SK-N-SH (cell line): ENCODE measurements around the gene SLC35F1. TPM values are rescaled to one million over a fixed set of nuclear protein-coding genes. Genes with fewer than 3 reads are reported as not detected.

Source experiments
- CTCF ChIA-PET: fragments of 300-600, 350-600 bp; formaldehyde crosslinking; extraction: SDS; loops from one replicate; lab custom pipeline; 2021; lab: Yijun Ruan, JAX
- POLR2A ChIA-PET: fragments of 350-600 bp; sonication (Branson Sonifier 250); formaldehyde crosslinking; extraction: SDS; loops from one replicate; lab custom pipeline; 2020; ENCODE audit warnings: antibody characterized with exemption, inconsistent platforms; lab: Yijun Ruan, JAX
- DNase-seq: peaks from one replicate; pipeline ENCODE4 v3.0.0; 2012
- H2AFZ ChIP-seq: fragments of 200-600 bp; sonication (generic); 2 replicates; pipeline ENCODE4 v1.8.1; 2016; ENCODE audit warnings: antibody characterized with exemption, mild to moderate bottlenecking, low read depth
- H3F3A ChIP-seq: fragments of 200-600 bp; sonication (generic); replicated peaks from 2 replicates; pipeline ENCODE3; 2016; ENCODE audit warnings: antibody characterized with exemption, mild to moderate bottlenecking; ENCODE audit not compliant: insufficient read depth
- H3K27ac ChIP-seq, 2 experiments: fragments of 200-500 bp in 1 of 2; fragments of 200-600 bp in 1 of 2; sonication (Bioruptor generic) in 1 of 2; sonication (generic), shearing (Covaris generic) in 1 of 2; 2 replicates each; pipeline versions ENCODE4 v1.5.1 to v1.6.1; 2014 to 2016; ENCODE audit warnings: low read depth in 2 of 2, inconsistent platforms in 1 of 2, low read length in 1 of 2, mild to moderate bottlenecking in 1 of 2, mixed read lengths in 1 of 2
- H3K27me3 ChIP-seq: fragments of 200-600 bp; sonication (generic), shearing (Covaris generic); 2 replicates; pipeline ENCODE4 v1.6.1; 2016; ENCODE audit warnings: mixed run types; ENCODE audit not compliant: insufficient read depth
- H3K36me3 ChIP-seq, 2 experiments: fragments of 200-500 bp in 1 of 2; fragments of 200-600 bp in 1 of 2; sonication (Bioruptor generic) in 1 of 2; sonication (generic) in 1 of 2; replicated peaks in 1 of 2; 2 replicates each; pipeline versions ENCODE3 to v1.5.1; 2014 to 2016; ENCODE audit warnings: low read length in 1 of 2, mild to moderate bottlenecking in 1 of 2; ENCODE audit not compliant: insufficient read depth in 2 of 2, control insufficient read depth in 1 of 2
- H3K4me1 ChIP-seq, 2 experiments: fragments of 200-500 bp in 1 of 2; fragments of 200-600 bp in 1 of 2; sonication (Bioruptor generic) in 1 of 2; sonication (generic), shearing (Covaris generic) in 1 of 2; 2 replicates each; pipeline versions ENCODE4 v1.5.1 to v1.6.1; 2014 to 2016; ENCODE audit warnings: low read depth in 1 of 2, low read length in 1 of 2, mixed run types in 1 of 2; ENCODE audit not compliant: insufficient read depth in 2 of 2, control insufficient read depth in 1 of 2
- H3K4me2 ChIP-seq: fragments of 200-600 bp; sonication (generic), shearing (Covaris generic); 2 replicates; pipeline ENCODE4 v1.6.1; 2017; ENCODE audit warnings: mixed run types
- H3K4me3 ChIP-seq, 2 experiments: fragments of 200-500 bp in 1 of 2; fragments of 200-600 bp in 1 of 2; sonication (Bioruptor generic) in 1 of 2; sonication (generic), shearing (Covaris generic) in 1 of 2; 2 replicates each; pipeline versions ENCODE4 v1.5.1 to v1.8.1; 2014 to 2016; ENCODE audit warnings: low read depth in 2 of 2, inconsistent platforms in 1 of 2, low read length in 1 of 2, mild to moderate bottlenecking in 1 of 2, mixed read lengths in 1 of 2, moderate library complexity in 1 of 2
- H3K79me2 ChIP-seq: fragments of 200-600 bp; sonication (generic); 2 replicates; pipeline ENCODE4 v1.8.1; 2017; ENCODE audit warnings: mild to moderate bottlenecking; ENCODE audit not compliant: insufficient read depth
- H3K9ac ChIP-seq: fragments of 200-600 bp; sonication (generic); 2 replicates; pipeline ENCODE4 v1.6.1; 2017; ENCODE audit warnings: mixed run types
- H3K9me2 ChIP-seq: fragments of 200-600 bp; sonication (generic); 2 replicates; pipeline ENCODE4 v1.6.1; 2017; ENCODE audit warnings: mixed run types
- H3K9me3 ChIP-seq: fragments of 200-600 bp; sonication (generic); 2 replicates; pipeline ENCODE4 v1.6.1; 2017; ENCODE audit warnings: mixed run types, mild to moderate bottlenecking, moderate library complexity
- H4K20me1 ChIP-seq: fragments of 200-600 bp; sonication (generic); 2 replicates; pipeline ENCODE4 v1.6.1; 2017; ENCODE audit warnings: mild to moderate bottlenecking, mixed run types; ENCODE audit not compliant: insufficient read depth
- CHD2 ChIP-seq: fragments of 150-350 bp; IDR thresholded peaks from 2 replicates; pipeline ENCODE4 v1.6.1; 2018; ENCODE audit warnings: low read length; ENCODE audit not compliant: partially characterized antibody
- ELF1 ChIP-seq: IDR thresholded peaks from 2 replicates; pipeline ENCODE4 v1.4.0; 2012
- EP300 ChIP-seq, 2 experiments: IDR thresholded peaks; 2 replicates each; pipeline versions ENCODE4 v1.4.0 to v1.6.1; 2012; ENCODE audit warnings: borderline replicate concordance in 1 of 2, low read depth in 1 of 2, low read length in 1 of 2
- EZH2phosphoT487 ChIP-seq: fragments of 200-600 bp; sonication (generic); IDR thresholded peaks from 2 replicates; pipeline ENCODE4 v1.6.1; 2017; ENCODE audit warnings: low read depth, mixed run types, mild to moderate bottlenecking, antibody characterized with exemption, moderate library complexity, borderline replicate concordance
- FOSL2 ChIP-seq: IDR thresholded peaks from 2 replicates; pipeline ENCODE4 v1.4.0; 2012; ENCODE audit warnings: low read depth, mild to moderate bottlenecking, moderate library complexity, borderline replicate concordance
- GABPA ChIP-seq: IDR thresholded peaks from 2 replicates; pipeline ENCODE4 v1.4.0; 2012; ENCODE audit warnings: low read depth, mild to moderate bottlenecking
- GATA2 ChIP-seq: sonication (generic); formaldehyde crosslinking; IDR thresholded peaks from 2 replicates; pipeline ENCODE4 v1.5.0; 2020; ENCODE audit warnings: mild to moderate bottlenecking, missing genetic modification reagents
- MXI1 ChIP-seq: IDR thresholded peaks from 2 replicates; pipeline ENCODE4 v1.6.1; 2012; ENCODE audit warnings: mild to moderate bottlenecking, low read depth, low read length, improper control_type of control experiment
- NFIC ChIP-seq: IDR thresholded peaks from 2 replicates; pipeline ENCODE4 v1.4.0; 2012; ENCODE audit warnings: borderline replicate concordance
- RAD21 ChIP-seq: IDR thresholded peaks from 2 replicates; pipeline ENCODE4 v1.6.1; 2012; ENCODE audit warnings: mild to moderate bottlenecking, low read length
- RXRA ChIP-seq: IDR thresholded peaks from 2 replicates; pipeline ENCODE4 v1.4.0; 2012; ENCODE audit warnings: low read depth, mild to moderate bottlenecking, borderline replicate concordance
- TEAD4 ChIP-seq: IDR thresholded peaks from 2 replicates; pipeline ENCODE4 v1.4.0; 2012; ENCODE audit warnings: mild to moderate bottlenecking, borderline replicate concordance; ENCODE audit not compliant: insufficient read depth
- WGBS: methylation state at CpG from one replicate; pipeline ENCODE4 v1.1.6; 2017; ENCODE audit warnings: low lambda C conversion rate; 5-methylcytosine and 5-hydroxymethylcytosine counted together
- polyA plus RNA-seq, 3 experiments: library from polyadenylated mRNA; depleted of rRNA; stranded (reverse); fragments of >200 nt; gene quantifications; 2 replicates each; pipeline ENCODE4 v1.2.3, GENCODE V29; 2012
- TF ChIP-seq, protein P1 (sequence below): IDR thresholded peaks from 2 replicates; pipeline ENCODE4 v1.4.0; 2012; ENCODE audit warnings: low read depth, borderline replicate concordance
- TF ChIP-seq, protein P2 (sequence below): IDR thresholded peaks from 2 replicates; pipeline ENCODE4 v1.4.0; 2012; ENCODE audit warnings: low read depth
- TF ChIP-seq, protein P3 (sequence below): IDR thresholded peaks from 2 replicates; pipeline ENCODE4; 2012
- TF ChIP-seq, protein P4 (sequence below): IDR thresholded peaks from 2 replicates; pipeline ENCODE4 v1.6.1; 2012; ENCODE audit warnings: mild to moderate bottlenecking, low read depth, low read length, moderate library complexity
- TF ChIP-seq, protein P5 (sequence below): fragments of 200-600 bp; sonication (generic); IDR thresholded peaks from 2 replicates; pipeline ENCODE4 v1.6.1; 2017; ENCODE audit warnings: antibody characterized with exemption, mild to moderate bottlenecking, moderate library complexity
- TF ChIP-seq, protein P6 (sequence below): IDR thresholded peaks from 2 replicates; pipeline ENCODE4 v1.4.0; 2012; ENCODE audit warnings: low read depth, borderline replicate concordance

SLC35F1 gene
- polyA plus RNA-seq, 1 of the 3 experiments (the other 2 are of a cell fraction) = under 0.01 TPM

DNA sequence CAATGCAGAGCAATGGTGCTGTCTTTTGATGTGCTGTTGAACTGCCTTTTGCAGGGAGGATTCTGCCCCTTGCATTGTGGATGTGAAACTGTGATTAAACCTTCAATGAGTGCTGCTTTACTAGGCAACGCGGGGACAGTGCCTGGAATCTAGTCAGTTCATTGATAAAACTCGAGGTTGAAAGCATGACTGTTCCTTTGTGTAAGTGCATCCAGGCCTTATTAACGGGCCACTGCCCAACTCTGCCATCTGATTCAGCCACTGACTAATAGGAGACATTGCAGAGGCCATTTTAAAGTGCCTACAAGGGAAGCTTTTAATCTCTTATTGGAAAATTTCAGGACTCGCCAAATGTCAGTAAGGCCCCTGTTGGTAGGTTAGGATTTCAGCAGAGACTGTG lies 49.3 kb downstream of the SLC35F1 start:
- Histone ChIP-seq H3K9me2 (no peaks in the 10 kb centered on the region), H3F3A (no peaks in the 10 kb centered on the region), H4K20me1 (no peaks in the 10 kb centered on the region), H3K4me2 (no peak overlapping the region), H2AFZ (no peak overlapping the region), H3K9me3 (no peaks in the 10 kb centered on the region), H3K79me2 (no peaks in the 10 kb centered on the region), H3K27ac (no peak overlapping the region), H3K4me1 (no peaks in the 10 kb centered on the region), H3K36me3 (no peaks in the 10 kb centered on the region), H3K9ac (no peak overlapping the region), H3K27me3 (no peaks in the 10 kb centered on the region), H3K4me3 (no peak overlapping the region)
- DNase-seq = no peak
- 13% methylated on average over 5 of the region's 5 CpGs for WGBS
- CTCF ChIA-PET = interaction anchor here (1.2 kb wide), 1 partner anchor 26 kb away, joined by 3 read pairs; no protein-coding TSS in a partner anchor
- TF ChIP-seq EP300 (IDR thresholded peaks at IDR 0.05; ENCODE audit: borderline replicate concordance in 1 of 2, low read depth in 1 of 2, low read length in 1 of 2) (no peak), RXRA (no peak), CHD2 (no peak), GABPA (no peak), MXI1 (no peak), ELF1 (no peak), FOSL2 (no peak), NFIC (no peak), RAD21 (no peak), GATA2 (no peak), EZH2phosphoT487 (no peak), TEAD4 (no peak)
- TF ChIP-seq, protein P1, sequence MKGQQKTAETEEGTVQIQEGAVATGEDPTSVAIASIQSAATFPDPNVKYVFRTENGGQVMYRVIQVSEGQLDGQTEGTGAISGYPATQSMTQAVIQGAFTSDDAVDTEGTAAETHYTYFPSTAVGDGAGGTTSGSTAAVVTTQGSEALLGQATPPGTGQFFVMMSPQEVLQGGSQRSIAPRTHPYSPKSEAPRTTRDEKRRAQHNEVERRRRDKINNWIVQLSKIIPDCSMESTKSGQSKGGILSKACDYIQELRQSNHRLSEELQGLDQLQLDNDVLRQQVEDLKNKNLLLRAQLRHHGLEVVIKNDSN = no peak
- TF ChIP-seq, protein P2, sequence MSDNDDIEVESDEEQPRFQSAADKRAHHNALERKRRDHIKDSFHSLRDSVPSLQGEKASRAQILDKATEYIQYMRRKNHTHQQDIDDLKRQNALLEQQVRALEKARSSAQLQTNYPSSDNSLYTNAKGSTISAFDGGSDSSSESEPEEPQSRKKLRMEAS = no peak
- TF ChIP-seq, protein P3, sequence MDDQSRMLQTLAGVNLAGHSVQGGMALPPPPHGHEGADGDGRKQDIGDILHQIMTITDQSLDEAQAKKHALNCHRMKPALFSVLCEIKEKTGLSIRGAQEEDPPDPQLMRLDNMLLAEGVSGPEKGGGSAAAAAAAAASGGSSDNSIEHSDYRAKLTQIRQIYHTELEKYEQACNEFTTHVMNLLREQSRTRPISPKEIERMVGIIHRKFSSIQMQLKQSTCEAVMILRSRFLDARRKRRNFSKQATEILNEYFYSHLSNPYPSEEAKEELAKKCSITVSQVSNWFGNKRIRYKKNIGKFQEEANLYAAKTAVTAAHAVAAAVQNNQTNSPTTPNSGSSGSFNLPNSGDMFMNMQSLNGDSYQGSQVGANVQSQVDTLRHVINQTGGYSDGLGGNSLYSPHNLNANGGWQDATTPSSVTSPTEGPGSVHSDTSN = no peak
- TF ChIP-seq, protein P4, sequence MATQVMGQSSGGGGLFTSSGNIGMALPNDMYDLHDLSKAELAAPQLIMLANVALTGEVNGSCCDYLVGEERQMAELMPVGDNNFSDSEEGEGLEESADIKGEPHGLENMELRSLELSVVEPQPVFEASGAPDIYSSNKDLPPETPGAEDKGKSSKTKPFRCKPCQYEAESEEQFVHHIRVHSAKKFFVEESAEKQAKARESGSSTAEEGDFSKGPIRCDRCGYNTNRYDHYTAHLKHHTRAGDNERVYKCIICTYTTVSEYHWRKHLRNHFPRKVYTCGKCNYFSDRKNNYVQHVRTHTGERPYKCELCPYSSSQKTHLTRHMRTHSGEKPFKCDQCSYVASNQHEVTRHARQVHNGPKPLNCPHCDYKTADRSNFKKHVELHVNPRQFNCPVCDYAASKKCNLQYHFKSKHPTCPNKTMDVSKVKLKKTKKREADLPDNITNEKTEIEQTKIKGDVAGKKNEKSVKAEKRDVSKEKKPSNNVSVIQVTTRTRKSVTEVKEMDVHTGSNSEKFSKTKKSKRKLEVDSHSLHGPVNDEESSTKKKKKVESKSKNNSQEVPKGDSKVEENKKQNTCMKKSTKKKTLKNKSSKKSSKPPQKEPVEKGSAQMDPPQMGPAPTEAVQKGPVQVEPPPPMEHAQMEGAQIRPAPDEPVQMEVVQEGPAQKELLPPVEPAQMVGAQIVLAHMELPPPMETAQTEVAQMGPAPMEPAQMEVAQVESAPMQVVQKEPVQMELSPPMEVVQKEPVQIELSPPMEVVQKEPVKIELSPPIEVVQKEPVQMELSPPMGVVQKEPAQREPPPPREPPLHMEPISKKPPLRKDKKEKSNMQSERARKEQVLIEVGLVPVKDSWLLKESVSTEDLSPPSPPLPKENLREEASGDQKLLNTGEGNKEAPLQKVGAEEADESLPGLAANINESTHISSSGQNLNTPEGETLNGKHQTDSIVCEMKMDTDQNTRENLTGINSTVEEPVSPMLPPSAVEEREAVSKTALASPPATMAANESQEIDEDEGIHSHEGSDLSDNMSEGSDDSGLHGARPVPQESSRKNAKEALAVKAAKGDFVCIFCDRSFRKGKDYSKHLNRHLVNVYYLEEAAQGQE = no peak
- TF ChIP-seq, protein P5, sequence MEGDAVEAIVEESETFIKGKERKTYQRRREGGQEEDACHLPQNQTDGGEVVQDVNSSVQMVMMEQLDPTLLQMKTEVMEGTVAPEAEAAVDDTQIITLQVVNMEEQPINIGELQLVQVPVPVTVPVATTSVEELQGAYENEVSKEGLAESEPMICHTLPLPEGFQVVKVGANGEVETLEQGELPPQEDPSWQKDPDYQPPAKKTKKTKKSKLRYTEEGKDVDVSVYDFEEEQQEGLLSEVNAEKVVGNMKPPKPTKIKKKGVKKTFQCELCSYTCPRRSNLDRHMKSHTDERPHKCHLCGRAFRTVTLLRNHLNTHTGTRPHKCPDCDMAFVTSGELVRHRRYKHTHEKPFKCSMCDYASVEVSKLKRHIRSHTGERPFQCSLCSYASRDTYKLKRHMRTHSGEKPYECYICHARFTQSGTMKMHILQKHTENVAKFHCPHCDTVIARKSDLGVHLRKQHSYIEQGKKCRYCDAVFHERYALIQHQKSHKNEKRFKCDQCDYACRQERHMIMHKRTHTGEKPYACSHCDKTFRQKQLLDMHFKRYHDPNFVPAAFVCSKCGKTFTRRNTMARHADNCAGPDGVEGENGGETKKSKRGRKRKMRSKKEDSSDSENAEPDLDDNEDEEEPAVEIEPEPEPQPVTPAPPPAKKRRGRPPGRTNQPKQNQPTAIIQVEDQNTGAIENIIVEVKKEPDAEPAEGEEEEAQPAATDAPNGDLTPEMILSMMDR = no peak
- TF ChIP-seq, protein P6, sequence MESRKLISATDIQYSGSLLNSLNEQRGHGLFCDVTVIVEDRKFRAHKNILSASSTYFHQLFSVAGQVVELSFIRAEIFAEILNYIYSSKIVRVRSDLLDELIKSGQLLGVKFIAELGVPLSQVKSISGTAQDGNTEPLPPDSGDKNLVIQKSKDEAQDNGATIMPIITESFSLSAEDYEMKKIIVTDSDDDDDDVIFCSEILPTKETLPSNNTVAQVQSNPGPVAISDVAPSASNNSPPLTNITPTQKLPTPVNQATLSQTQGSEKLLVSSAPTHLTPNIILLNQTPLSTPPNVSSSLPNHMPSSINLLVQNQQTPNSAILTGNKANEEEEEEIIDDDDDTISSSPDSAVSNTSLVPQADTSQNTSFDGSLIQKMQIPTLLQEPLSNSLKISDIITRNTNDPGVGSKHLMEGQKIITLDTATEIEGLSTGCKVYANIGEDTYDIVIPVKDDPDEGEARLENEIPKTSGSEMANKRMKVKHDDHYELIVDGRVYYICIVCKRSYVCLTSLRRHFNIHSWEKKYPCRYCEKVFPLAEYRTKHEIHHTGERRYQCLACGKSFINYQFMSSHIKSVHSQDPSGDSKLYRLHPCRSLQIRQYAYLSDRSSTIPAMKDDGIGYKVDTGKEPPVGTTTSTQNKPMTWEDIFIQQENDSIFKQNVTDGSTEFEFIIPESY = no peak
- TF ChIP-seq, all 33 proteins: peak for 0
- POLR2A ChIA-PET = no interaction called here
